Measurements from ENCODE around the gene INPP5B.
A peak's percentile ranks its signal among the peaks of the same experiment; 100 is the strongest.

Gene INPP5B

GRCh38 chr1:37866491-37866890 lies 80.4 kb downstream of the INPP5B start:
- no peak for DNase-seq

GRCh38 chr1:37865348-37866120 lies 81.3 kb downstream of the INPP5B start:
- DNase-seq, result no peak

- DNase-seq, result no peak
Measured at GRCh38 chr1:37862330-37862729, 84.5 kb downstream of the INPP5B start.

- no peak for DNase-seq
Measured at GRCh38 chr1:37861151-37861550, 85.7 kb downstream of the INPP5B start.

- no peak for DNase-seq
Measured at GRCh38 chr1:37860346-37860666, 86.5 kb downstream of the INPP5B start.

GRCh38 chr1:37859507-37860345 lies 87.1 kb downstream of the INPP5B start, which contains the start of gene MTF1:
MTF1 (minus strand) TSS chr1:37859592; CDS start chr1:37857658, 1,934 bp downstream.
- DNase-seq, result peak; percentile 96

- DNase-seq, result no peak
Measured at GRCh38 chr1:37858931-37859506, 87.8 kb downstream of the INPP5B start.

GRCh38 chr1:37854406-37854805 lies 92.4 kb downstream of the INPP5B start:
- no peak for DNase-seq

- no peak for DNase-seq
Measured at GRCh38 chr1:37853157-37853556, 93.7 kb downstream of the INPP5B start.

GRCh38 chr1:37851782-37852210 lies 95.1 kb downstream of the INPP5B start:
- DNase-seq, result no peak

GRCh38 chr1:37851262-37851661 lies 95.6 kb downstream of the INPP5B start:
- DNase-seq, result no peak

GRCh38 chr1:37850352-37850955 lies 96.4 kb downstream of the INPP5B start:
- no peak for DNase-seq

GRCh38 chr1:37849480-37849879 lies 97.4 kb downstream of the INPP5B start:
- no peak for DNase-seq

- DNase-seq, result no peak
Measured at GRCh38 chr1:37846647-37847339, 100.1 kb downstream of the INPP5B start.

- DNase-seq, result no peak
Measured at GRCh38 chr1:37845786-37846185, 101.1 kb downstream of the INPP5B start.

GRCh38 chr1:37845049-37845646 lies 101.7 kb downstream of the INPP5B start:
- no peak for DNase-seq

GRCh38 chr1:37844536-37844935 lies 102.3 kb downstream of the INPP5B start:
- DNase-seq, result no peak

GRCh38 chr1:37841652-37842051 lies 105.2 kb downstream of the INPP5B start:
- no peak for DNase-seq

- DNase-seq, result no peak
Measured at GRCh38 chr1:37840711-37841110, 106.1 kb downstream of the INPP5B start.

GRCh38 chr1:37839676-37840075 lies 107.2 kb downstream of the INPP5B start:
- no peak for DNase-seq

GRCh38 chr1:37836788-37837187 lies 110.1 kb downstream of the INPP5B start:
- no peak for DNase-seq

- DNase-seq, result no peak
Measured at GRCh38 chr1:37831809-37832208, 115.0 kb downstream of the INPP5B start.
